ENCODE data around the gene RCAN2.

The RCAN2 gene

DNA sequence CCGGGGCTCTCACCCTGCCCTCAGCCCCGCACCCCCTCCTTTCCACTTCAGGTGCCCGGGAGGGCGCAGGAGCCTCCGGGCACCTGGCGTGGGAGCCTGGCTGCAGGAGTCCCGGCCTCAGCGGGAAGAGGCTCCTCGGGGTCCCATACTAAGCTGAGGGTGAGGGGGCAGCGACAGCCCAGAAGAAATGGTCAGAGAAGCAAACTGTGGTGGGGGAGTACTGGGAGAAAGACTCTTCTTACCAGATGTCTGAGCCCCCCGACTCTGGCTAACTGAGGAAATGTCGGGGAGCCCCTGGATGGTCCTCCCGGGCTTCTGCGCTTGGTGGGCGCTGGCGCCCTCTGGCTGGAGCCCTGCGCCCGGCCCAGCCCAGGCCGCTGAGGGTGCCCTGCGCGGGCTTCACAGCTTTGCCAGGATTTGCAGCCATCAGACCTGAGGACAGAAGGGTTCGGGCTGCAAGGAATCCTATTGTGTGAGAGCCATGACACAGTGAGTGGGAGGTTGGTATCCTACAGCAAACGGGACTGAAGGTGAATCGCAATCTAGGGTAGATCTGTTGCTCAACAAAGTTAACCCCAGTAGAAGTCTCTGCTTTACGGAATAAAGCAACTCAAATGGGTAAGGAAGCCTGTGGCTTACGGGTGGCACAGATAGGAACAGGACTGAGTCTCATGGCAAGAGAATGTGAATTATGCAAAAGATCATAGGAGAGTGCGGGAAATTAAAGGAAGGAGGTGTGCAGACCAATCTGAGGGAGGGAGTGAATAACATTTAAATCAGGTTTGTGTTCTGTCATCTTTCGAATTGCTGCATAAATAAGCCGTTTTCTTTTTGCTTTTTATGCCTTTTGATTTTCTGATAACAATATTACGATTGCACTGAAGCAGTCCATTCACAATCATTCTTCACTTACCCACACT lies 639 bp upstream of the RCAN2 start:
- no peak for DNase-seq

- no peak for DNase-seq
Observed at GRCh38 chr6:46490425-46491200, 636 bp downstream of the RCAN2 start.

DNA sequence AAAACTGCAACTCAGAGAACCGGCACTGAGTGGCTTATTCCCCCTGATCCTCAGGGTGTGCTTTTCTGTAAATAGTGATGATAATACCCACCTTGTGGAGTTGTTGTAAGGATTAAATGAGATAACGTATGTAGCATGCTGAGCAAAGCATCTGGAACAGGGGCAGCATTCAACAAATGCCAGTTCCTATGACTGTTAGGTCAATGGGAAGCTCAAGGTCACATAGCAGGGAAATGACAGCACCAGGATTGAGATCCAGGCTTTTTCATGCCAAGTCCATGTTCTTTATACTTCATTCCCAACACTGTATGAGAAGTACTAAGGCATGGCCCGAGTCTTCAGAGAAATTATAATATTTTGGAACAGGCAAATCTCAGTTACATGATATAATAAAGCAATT lies 5.1 kb downstream of the RCAN2 start:
- DNase-seq: no peak

DNA sequence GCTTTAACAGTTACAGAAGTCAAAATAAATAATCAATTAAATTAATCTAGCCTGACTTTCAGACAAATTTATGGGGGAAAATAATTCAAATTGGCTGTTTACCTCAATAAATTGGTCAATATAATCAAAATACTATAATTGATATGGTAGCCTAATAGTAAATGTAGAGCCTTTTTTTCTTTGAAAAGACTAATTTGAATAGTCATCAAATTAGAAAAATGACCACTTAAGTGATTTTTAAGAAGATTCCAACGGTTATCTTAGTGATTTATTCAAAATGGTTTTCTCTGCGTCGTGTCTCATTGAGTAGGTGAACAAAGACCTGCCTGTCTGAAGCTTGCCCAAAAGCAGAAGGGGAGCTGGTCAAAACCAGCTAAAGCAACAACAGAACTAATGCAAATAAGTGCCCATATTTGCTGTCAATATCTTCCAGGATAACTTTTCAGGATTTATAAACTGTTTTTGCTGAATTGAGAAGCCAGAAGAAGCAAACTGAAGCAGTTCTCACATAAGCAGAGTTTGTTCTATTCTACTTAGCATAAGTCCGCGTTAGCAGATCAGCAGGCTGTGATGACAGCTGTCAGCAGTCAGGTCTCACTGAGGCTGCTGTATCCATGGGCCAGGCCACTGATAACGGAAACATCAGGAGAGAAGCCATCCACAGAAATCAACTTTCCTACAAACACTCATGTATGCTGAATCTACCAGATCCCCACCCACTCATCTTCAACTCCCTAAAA lies 7.0 kb downstream of the RCAN2 start:
- DNase-seq: no peak

DNA sequence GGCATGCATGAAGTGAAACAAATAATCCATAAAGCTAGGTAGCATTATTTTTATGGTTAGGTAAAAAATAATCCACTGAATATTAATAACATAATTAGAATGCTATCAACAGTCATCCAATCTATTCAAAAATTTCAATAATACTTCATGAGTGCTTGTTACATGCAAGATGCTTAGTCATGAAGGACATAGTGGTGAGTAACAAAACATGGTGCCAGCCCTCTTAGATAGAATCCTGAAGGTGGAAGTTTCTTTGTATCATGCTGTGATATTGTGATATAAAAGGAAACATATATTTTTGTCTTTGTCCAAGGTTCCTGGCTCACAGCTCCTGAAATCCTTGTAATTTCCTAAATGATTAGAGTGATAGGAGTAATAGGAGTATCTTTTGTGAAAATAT lies 14.9 kb downstream of the RCAN2 start:
- DNase-seq: no peak

DNA sequence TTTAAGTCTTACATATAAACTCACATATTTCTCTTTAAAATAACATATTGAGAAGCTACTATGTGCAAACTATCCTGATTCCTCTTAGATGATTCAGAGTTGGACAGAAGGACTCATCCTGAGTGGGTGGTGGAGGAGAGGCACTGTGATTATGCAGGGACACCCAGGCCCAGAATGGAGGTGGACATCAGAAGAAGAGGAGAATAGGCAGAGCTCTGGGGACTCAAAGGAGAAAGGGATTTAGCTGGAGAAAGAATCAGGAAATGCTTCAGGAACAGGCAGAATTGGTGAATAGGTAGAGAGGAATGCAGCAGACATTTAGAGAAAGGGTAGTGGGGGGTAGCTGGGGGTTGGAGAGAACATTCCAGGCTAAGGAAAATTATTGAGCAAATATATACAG lies 17.4 kb downstream of the RCAN2 start:
- no peak for DNase-seq

GRCh38 chr6:46472243-46472642 lies 19.0 kb downstream of the RCAN2 start:
- no peak for DNase-seq

DNA sequence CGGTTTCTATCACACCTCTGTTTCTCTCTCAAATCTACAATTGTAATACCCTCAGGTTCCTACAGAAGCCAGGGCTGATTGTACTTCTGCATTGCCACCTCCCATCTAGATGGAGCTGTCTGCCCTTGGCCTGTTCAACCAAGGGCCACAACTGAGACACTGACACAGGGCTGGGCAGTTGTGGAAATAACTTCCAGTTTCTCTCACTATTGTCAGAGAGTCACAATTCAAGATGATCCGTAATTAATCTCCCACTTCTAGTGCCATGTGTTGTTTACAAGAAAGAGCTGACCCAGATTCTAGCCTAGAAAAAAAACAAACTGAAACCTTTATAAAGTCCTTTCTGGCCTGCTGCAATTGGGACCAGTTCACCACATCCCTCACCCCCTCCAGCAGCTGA lies 22.2 kb downstream of the RCAN2 start:
- DNase-seq: no peak

DNA sequence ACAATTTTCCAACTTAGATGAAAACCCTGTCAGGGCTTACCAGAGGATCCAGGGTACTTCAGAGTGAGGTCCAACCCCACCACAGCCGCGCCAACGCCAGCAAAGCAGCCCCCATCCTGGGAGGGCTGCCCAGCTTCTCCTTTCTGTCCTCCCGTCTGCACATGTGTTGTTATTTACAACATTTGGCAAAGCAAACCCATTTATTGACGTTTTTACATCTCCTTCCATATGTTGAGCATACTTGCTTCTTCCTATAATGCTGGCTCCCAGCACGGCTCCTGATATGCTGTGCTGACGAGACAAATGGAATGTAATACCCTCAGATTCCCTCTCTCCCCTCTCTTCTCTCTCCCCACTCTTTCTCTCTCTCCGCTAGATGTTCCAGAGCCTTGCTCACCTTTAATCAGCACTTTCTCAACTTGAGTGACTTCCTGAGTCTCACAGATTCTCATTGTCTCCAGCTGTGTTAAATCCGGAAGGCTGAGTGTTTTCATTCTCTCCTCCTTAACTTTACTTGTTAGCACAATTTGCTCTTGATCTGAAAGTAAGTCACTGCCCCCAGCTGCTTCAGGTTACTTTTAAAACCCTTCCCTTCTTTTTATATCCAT lies 22.7 kb downstream of the RCAN2 start:
- no peak for DNase-seq

DNA sequence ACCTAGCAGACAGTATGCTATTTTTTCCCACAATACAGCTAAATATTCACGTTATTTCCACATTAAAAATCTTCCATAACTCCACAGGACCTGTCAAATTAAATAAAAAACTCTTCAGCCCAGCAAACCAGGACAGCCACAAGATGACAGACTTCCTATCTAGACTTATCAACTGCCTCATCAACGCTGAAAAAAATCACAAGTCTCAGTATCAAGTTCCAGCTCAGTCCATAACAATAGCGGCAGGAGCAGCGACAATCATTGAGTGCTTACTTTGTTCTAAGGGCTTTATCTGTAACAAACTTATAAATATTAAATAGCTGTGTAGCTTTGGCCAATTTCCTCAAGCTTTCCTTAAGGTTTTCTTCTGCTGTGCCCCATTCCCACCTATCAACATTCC lies 24.7 kb downstream of the RCAN2 start:
- DNase-seq: no peak

DNA sequence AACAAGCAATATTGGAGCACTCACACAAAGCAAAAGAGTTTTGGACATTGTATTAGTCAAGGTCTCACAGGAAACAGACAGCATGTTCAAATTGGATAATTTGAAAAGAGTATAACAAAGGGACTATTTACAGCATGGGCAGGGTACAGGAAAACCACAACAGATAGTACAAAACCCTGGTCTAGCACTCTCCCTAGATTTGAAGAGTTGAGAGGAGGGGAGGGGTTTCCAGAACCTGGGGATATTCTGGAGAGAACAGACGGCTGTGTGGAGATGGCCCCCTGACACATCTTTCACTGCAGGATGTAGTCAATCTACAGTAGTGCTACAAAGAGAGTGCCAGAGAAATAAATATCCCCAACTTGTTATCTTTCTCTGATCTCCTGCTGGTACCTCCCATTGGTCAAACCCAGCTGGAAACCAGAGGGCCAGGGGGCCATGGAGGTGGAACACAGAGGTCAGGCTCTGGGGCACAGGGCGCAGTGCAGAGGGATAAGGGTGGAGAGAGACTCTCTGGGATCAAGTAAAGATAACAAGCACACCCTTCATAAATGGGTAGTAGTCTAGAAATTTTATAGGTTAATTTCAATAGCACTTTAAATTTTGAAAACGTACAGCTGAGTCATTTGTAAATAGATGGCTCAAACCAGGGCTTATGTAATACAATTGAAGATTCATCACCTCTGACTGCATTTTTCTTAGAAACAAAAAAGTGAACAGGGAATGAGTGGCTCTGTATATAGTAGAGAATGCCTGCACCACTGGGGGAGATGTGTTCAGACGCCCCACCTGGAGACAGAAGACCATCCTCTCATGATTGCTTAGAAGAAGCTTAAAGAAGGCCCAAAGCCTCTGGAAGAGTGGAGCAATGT lies 25.7 kb downstream of the RCAN2 start:
- no peak for DNase-seq

- no peak for DNase-seq
Observed at GRCh38 chr6:46456297-46456696, 35.0 kb downstream of the RCAN2 start.

- no peak for DNase-seq
Observed at GRCh38 chr6:46454691-46455090, 36.6 kb downstream of the RCAN2 start.

GRCh38 chr6:46453741-46454316 lies 37.4 kb downstream of the RCAN2 start:
- no peak for DNase-seq

- no peak for DNase-seq
Observed at GRCh38 chr6:46453216-46453615, 38.0 kb downstream of the RCAN2 start.

GRCh38 chr6:46452312-46452917 lies 38.8 kb downstream of the RCAN2 start:
- DNase-seq: no peak

DNA sequence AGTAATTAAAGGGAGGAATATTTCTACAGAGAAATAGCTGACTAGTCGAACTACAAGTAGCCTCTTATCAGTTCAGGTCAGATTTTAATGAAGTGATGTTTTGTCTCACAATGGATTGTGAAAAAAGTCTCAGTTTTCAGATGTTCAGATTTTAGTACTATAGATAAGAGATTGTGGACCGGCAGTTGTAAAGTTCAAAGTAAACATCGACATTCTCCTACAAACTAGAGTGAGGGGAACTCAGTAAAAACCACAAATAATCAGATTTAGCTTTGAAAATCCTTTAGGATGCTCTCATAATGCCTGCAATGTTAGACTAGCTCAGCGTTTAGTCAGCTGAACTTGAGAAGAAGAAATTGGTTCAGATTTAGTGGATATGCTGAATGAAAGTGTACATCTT lies 39.9 kb downstream of the RCAN2 start:
- no peak for DNase-seq

DNA sequence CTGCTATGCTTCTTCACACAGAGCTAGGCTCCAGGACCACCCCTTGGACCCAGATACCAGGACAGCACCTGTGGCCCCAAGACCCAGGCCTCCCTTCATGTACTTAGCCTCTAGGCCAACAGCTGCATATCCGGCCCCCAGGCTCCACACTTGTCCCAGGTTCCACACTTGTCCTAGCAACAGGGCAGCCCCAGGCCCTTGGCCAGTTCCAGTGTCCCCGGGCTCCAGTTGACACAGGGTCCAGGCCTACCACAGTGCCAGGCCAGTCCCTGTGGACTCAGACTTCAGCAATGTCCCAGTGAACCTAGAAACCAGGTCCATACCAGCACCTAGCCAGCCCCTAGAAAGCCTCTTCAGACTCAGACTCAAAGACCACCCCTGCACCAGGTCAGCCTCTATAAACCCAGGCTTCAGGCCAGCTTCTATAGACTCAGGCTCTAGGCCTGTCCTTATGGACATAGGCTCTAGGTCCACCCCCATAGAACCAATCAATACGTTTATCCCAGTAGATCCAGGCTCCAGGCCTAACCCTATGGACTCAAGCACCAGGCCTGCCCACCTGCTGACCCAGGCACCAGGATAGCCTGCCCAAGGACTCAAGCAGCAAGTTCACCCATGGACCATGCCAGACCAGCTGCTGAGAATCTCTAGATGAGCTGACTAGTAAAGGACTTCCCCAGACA lies 46.3 kb downstream of the RCAN2 start:
- DNase-seq: no peak

DNA sequence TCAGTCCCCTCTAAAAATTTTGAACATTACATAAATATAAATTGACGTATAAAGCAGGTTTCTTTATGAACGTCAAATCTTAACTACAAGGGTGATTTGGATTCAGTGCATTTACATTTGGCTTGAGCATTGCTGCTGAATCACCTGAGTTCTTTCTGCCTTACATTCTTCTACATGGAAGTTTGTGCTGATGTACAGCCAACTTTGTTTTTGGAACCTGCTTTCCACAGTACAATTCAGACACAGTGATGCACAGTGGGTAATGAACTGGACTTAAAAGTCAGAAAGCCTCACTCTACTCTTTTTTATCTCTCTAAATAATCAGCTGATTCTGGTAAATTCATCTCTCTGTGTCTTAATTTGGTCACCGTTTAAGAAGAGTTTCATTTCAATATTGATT lies 47.6 kb downstream of the RCAN2 start:
- no peak for DNase-seq

DNA sequence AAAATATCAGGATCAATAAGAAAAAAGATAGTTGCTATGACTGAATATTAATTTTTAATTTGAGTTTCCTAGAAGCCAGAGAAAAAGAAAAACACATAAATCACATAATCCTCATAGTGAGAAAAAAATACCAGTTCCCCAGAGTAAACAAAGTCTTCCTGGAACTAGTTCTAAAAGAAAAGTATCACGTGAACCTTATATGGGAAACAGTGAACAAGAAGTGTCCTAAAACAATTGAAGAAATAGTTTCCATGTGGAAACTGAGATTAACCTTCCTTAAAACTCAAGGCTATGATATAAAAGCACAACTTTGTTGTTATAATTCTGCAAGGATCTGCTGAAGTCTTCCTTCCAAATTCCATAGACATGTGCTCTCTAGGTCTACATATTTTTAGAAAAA lies 50.6 kb downstream of the RCAN2 start:
- no peak for DNase-seq

GRCh38 chr6:46440141-46440540 lies 51.1 kb downstream of the RCAN2 start:
- no peak for DNase-seq
